Brain microvascular endothelial cell (primary cell): ENCODE measurements around the gene SMU1.
A peak's percentile ranks its signal among the peaks of the same experiment; 100 is the strongest.
"Not testable (repeated sequence)": the region's sequence is repeated elsewhere in the genome, so short reads cannot be mapped to it uniquely, and the experiment has no call there.

Source experiments
- DNase-seq: peaks from one replicate; pipeline ENCODE4 v3.0.0-alpha.2; 2020
- H3K27ac ChIP-seq: fragments of 250-450 bp; sonication (Bioruptor Pico); 2 replicates; pipeline ENCODE4 v1.5.1; 2020; ENCODE audit warnings: mild to moderate bottlenecking, moderate library complexity
- H3K27me3 ChIP-seq: fragments of 250-450 bp; sonication (Bioruptor Pico); replicated peaks from 2 replicates; pipeline ENCODE4 v1.5.1; 2020; ENCODE audit warnings: mild to moderate bottlenecking
- H3K36me3 ChIP-seq: fragments of 250-450 bp; sonication (Bioruptor Pico); replicated peaks from 2 replicates; pipeline ENCODE4 v1.5.1; 2020; ENCODE audit warnings: mild to moderate bottlenecking
- H3K4me3 ChIP-seq: 2 replicates; pipeline ENCODE4 v1.5.1; 2011; ENCODE audit warnings: low read depth, mild to moderate bottlenecking, control low read depth, low read length, moderate library complexity
- CTCF ChIP-seq: IDR thresholded peaks from 2 replicates; pipeline ENCODE4 v1.5.1; 2011; ENCODE audit warnings: low read depth, mild to moderate bottlenecking, moderate library complexity, low read length, control low read depth, inconsistent platforms; ENCODE audit errors: missing control alignments
- in situ Hi-C: cut with HindIII; loops from 2 replicates; pipeline ENCODE4 v1.10.0; 2017; ENCODE audit warnings: low sequenced_read_pairs, low pct_ligation_motif_present

SMU1 gene

GRCh38 chr9:33013962-33014664 lies 62.4 kb downstream of the SMU1 start:
- no peak for DNase-seq
- TF ChIP-seq CTCF = no peak

GRCh38 chr9:33012328-33013069 lies 64.0 kb downstream of the SMU1 start:
- TF ChIP-seq CTCF = no peak
- in situ Hi-C loops = no loop called here
- Histone ChIP-seq H3K27ac (no peak overlapping the region), H3K27me3 (no peaks in the 10 kb centered on the region), H3K4me3 (no peak overlapping the region), H3K36me3 (no peaks in the 10 kb centered on the region)
- no peak for DNase-seq

More at GRCh38 chr9:33013962-33014664, 62.4 kb downstream of the SMU1 start:
- in situ Hi-C loops = no loop called here
- Histone ChIP-seq H3K27me3 (no peaks in the 10 kb centered on the region), H3K27ac (no peak overlapping the region), H3K4me3 (no peak overlapping the region), H3K36me3 (no peaks in the 10 kb centered on the region)

DNA sequence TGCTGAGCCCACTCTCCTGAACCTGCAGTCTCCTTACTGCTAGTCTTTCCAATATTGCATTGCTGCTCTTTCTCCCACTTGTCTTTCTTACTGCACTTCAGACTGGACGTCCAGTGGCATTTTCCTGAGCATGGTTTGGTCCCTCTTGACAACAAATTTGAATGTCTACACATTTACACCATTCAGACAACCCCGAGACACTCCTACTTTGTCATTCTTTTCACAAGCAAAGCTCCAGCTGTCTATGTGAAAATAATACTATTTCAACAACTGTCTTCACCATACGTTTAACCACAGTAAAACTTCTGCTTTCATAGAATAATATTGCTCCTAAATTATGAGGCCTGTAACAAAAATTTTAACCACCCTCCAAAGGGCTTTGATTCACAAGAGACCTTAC lies 64.6 kb downstream of the SMU1 start:
- TF ChIP-seq CTCF = no peak
- H3K36me3 ChIP-seq = no peaks in the 10 kb centered on the region
- in situ Hi-C loops = no loop called here
- no peak for DNase-seq
- H3K27me3 ChIP-seq = no peaks in the 10 kb centered on the region
- no peak overlapping the region for H3K4me3 ChIP-seq
- no peak overlapping the region for H3K27ac ChIP-seq

GRCh38 chr9:33007755-33008154 lies 68.7 kb downstream of the SMU1 start:
- DNase-seq = no peak
- Histone ChIP-seq H3K27me3 (no peaks in the 10 kb centered on the region), H3K27ac (no peak overlapping the region), H3K4me3 (no peak overlapping the region), H3K36me3 (no peaks in the 10 kb centered on the region)
- TF ChIP-seq CTCF = no peak
- in situ Hi-C loops = no loop called here

- H3K4me3 ChIP-seq, H3K27ac ChIP-seq, in situ Hi-C loops, DNase-seq, H3K27me3 ChIP-seq, H3K36me3 ChIP-seq: not testable (repeated sequence)
Observed at GRCh38 chr9:33005335-33005734, 71.1 kb downstream of the SMU1 start.

DNA sequence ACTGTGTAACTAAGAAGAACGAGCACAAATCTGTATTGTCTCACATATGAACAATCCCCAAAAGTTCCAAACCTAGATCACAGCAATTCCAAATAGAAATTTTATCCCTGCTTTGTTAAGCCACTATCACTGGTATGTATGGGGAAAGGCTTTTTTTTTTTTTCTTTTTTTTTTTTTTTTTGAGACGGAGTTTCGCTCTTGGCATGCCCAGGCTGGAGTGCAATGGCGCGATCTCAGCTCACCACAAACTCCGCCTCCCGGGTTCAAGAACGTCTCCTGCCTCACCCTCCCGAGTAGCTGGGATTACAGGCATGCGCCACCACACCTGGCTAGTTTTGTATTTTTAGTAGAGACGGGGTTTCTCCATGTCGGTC lies 75.8 kb downstream of the SMU1 start:
- peak overlapping the region; percentile 96 for H3K4me3 ChIP-seq
- peak overlapping the region; percentile 87 for H3K27ac ChIP-seq
- H3K36me3 ChIP-seq, H3K27me3 ChIP-seq, in situ Hi-C loops: not testable (repeated sequence)
- peak; percentile 14 for DNase-seq
